NT2/D1 (cell line): ENCODE measurements around the gene FGF22.

Experiments used
- SUZ12 ChIP-seq: IDR thresholded peaks from 2 replicates; pipeline ENCODE4 v1.6.1; 2011; ENCODE audit not compliant: insufficient read length, insufficient read depth; ENCODE audit errors: extremely low read depth
- YY1 ChIP-seq: IDR thresholded peaks from 2 replicates; pipeline ENCODE4 v1.6.1; 2011; ENCODE audit not compliant: insufficient read length, insufficient read depth
- ZNF274 ChIP-seq: IDR thresholded peaks from 2 replicates; pipeline ENCODE4 v1.6.1; 2011; ENCODE audit warnings: mild to moderate bottlenecking, low read depth, low read length

- no peak for TF ChIP-seq SUZ12
- TF ChIP-seq ZNF274 = no peak
- no peak for TF ChIP-seq YY1
Measured at GRCh38 chr19:593055-593454, 46.6 kb upstream of the FGF22 start.
